C1 segment of cervical spinal cord (tissue), 14 donors: ENCODE measurements around the gene TYRO3.

Experiments used
- DNase-seq, 14 donors: peaks; one replicate each; lab custom pipeline; 2025; lab: John Stamatoyannopoulos, UW

TYRO3 gene

GRCh38 chr15:41558400-41559238, at the start of gene TYRO3:
TSS of gene TYRO3 (plus strand) at chr15:41559212. CDS start at chr15:41559258, 46 bp downstream.
- peak in 12 of 14 donors; percentile 21 to 86 (median 76) for DNase-seq

- no peak for DNase-seq
These were observed 48.3 kb upstream of the TYRO3 start for GRCh38 chr15:41510728-41511127.

- no peak for DNase-seq
These were observed 47.6 kb upstream of the TYRO3 start for GRCh38 chr15:41511331-41511898.

- no peak for DNase-seq
These were observed 47.1 kb upstream of the TYRO3 start for GRCh38 chr15:41511899-41512369.

GRCh38 chr15:41512512-41512939, 46.5 kb upstream of the TYRO3 start:
- DNase-seq: no peak

- DNase-seq: no peak
These were observed 46.0 kb upstream of the TYRO3 start for GRCh38 chr15:41512940-41513505.

- DNase-seq: no peak
These were observed 45.3 kb upstream of the TYRO3 start, which contains the start of gene LTK for GRCh38 chr15:41513506-41514227. TSS of gene LTK (minus strand) at chr15:41513827. CDS start at chr15:41513709, 118 bp downstream.

- no peak for DNase-seq
These were observed 41.0 kb upstream of the TYRO3 start for GRCh38 chr15:41517895-41518449.

GRCh38 chr15:41520636-41521035, 38.4 kb upstream of the TYRO3 start:
- no peak for DNase-seq

GRCh38 chr15:41521614-41522013, 37.4 kb upstream of the TYRO3 start:
- DNase-seq: no peak

- peak in 1 of 14 donors; percentile 11 for DNase-seq
These were observed 35.9 kb upstream of the TYRO3 start for GRCh38 chr15:41523097-41523496.

GRCh38 chr15:41530363-41530956, 28.6 kb upstream of the TYRO3 start:
- no peak for DNase-seq

GRCh38 chr15:41535544-41535943, 23.5 kb upstream of the TYRO3 start:
- no peak for DNase-seq

- no peak for DNase-seq
These were observed 22.1 kb upstream of the TYRO3 start for GRCh38 chr15:41536866-41537265.

- DNase-seq: no peak
These were observed 15.5 kb upstream of the TYRO3 start for GRCh38 chr15:41543521-41543870.

GRCh38 chr15:41544650-41545015, 14.4 kb upstream of the TYRO3 start:
- peak in 1 of 14 donors; percentile 13 for DNase-seq

- DNase-seq: no peak
These were observed 13.8 kb upstream of the TYRO3 start for GRCh38 chr15:41545218-41545617.

- DNase-seq: no peak
These were observed 11.9 kb upstream of the TYRO3 start for GRCh38 chr15:41546851-41547786.

- DNase-seq: no peak
These were observed 8.8 kb upstream of the TYRO3 start for GRCh38 chr15:41550066-41550775.
